ENCODE results near the gene ZNF441. TPM values are rescaled to one million over a fixed set of nuclear protein-coding genes. Genes with fewer than 3 reads are reported as not detected.
"Not testable (repeated sequence)": the region's sequence is repeated elsewhere in the genome, so short reads cannot be mapped to it uniquely, and the experiment has no call there.

ZNF441 gene
- polyA plus RNA-seq, 1 experiment: 3.4 TPM

DNA sequence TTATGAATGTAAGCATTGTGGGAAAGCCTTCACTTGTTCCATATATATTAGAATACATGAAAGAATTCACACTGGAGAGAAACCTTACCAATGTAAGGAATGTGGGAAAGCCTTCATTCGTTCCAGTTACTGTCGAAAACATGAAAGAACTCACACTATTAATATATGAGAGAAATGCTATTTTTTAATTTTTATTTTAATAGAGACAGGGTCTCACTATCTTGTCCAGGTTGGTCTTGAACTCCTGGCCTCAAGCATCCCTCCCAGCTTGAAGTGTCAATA is 40.2 kb downstream of the ZNF441 start:
- no peaks in the 10 kb centered on the region for H3K27me3 ChIP-seq (ENCODE audit: control insufficient read depth, insufficient read depth, low read length)
- H3K4me3 ChIP-seq (ENCODE audit: low read depth, low read length): no peak overlapping the region
- POLR2A ChIA-PET: no interaction called here
- H3K36me3 ChIP-seq (ENCODE audit: control insufficient read depth, insufficient read depth, low read length): 0 out of 2 replicates have a peak, but pooled peaks cover 3% of the 10 kb centered on the region
- CTCF ChIA-PET: interaction anchor here (2.4 kb wide), 1 partner anchor 10 kb away, joined by 9 read pairs; no protein-coding TSS in a partner anchor
- no peak for DNase-seq (ENCODE audit: low read depth)
- TF ChIP-seq, protein P1, sequence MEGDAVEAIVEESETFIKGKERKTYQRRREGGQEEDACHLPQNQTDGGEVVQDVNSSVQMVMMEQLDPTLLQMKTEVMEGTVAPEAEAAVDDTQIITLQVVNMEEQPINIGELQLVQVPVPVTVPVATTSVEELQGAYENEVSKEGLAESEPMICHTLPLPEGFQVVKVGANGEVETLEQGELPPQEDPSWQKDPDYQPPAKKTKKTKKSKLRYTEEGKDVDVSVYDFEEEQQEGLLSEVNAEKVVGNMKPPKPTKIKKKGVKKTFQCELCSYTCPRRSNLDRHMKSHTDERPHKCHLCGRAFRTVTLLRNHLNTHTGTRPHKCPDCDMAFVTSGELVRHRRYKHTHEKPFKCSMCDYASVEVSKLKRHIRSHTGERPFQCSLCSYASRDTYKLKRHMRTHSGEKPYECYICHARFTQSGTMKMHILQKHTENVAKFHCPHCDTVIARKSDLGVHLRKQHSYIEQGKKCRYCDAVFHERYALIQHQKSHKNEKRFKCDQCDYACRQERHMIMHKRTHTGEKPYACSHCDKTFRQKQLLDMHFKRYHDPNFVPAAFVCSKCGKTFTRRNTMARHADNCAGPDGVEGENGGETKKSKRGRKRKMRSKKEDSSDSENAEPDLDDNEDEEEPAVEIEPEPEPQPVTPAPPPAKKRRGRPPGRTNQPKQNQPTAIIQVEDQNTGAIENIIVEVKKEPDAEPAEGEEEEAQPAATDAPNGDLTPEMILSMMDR (IDR thresholded peaks at IDR 0.05; ENCODE audit: insufficient read depth, low read depth, low read length): no peak

DNA sequence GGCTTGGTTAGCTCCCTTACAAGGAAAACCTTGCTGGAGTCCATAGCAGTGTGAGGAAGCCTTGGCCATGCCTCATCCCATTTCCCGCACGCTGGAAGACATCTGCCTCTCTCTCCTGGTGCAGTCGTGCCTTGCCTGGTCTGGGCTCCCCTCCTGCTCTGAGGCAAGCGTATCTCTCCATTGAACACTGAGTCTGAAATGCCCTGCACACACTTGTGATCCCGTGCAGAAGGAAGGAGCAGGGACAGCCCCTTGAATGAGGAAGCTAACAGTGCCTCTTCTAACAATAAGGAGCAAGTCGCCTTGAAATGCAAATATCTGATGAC is 46.9 kb downstream of the ZNF441 start:
- no peak for DNase-seq (ENCODE audit: low read depth)
- H3K4me3 ChIP-seq (ENCODE audit: low read depth, low read length): peak overlapping the region; percentile 59
- POLR2A ChIA-PET: interaction anchor here (0.5 kb wide), 1 partner anchor 338 kb away, joined by 5 read pairs; no protein-coding TSS in a partner anchor

GRCh38 chr19:11814029-11814699 is 47.4 kb downstream of the ZNF441 start, which contains the start of gene ZNF440:
Gene ZNF440 (plus strand): TSS chr19:11814273. CDS start chr19:11814448, 175 bp downstream.
- H3K27me3 ChIP-seq (ENCODE audit: control insufficient read depth, insufficient read depth, low read length): no peaks in the 10 kb centered on the region
- no peaks in the 10 kb centered on the region for H3K36me3 ChIP-seq (ENCODE audit: control insufficient read depth, insufficient read depth, low read length)
- peak within 1 kb of the TSS; percentile 59 for H3K4me3 ChIP-seq (ENCODE audit: low read depth, low read length)
- TF ChIP-seq, protein P1 (IDR thresholded peaks at IDR 0.05; ENCODE audit: insufficient read depth, low read depth, low read length): no peak
- peak; percentile 71 for DNase-seq (ENCODE audit: low read depth)
- ChIA-PET CTCF (interaction anchor here (0.9 to 7.8 kb wide), 3 partner anchors 16 to 45 kb away, joined by 3 to 53 read pairs (median 3); partner anchors contain the start of gene ZNF491), POLR2A (no interaction called here)

More for the DNA sequence above, 46.9 kb downstream of the ZNF441 start:
- CTCF ChIA-PET: interaction anchor here (0.8 to 7.8 kb wide), 5 partner anchors 9 to 154 kb away, joined by 3 to 53 read pairs (median 3); partner anchors contain the start of gene ZNF491
- Histone ChIP-seq H3K36me3 (ENCODE audit: control insufficient read depth, insufficient read depth, low read length) (no peaks in the 10 kb centered on the region), H3K27me3 (ENCODE audit: control insufficient read depth, insufficient read depth, low read length) (no peaks in the 10 kb centered on the region)
- TF ChIP-seq, protein P1 (IDR thresholded peaks at IDR 0.05; ENCODE audit: insufficient read depth, low read depth, low read length): no peak

DNA sequence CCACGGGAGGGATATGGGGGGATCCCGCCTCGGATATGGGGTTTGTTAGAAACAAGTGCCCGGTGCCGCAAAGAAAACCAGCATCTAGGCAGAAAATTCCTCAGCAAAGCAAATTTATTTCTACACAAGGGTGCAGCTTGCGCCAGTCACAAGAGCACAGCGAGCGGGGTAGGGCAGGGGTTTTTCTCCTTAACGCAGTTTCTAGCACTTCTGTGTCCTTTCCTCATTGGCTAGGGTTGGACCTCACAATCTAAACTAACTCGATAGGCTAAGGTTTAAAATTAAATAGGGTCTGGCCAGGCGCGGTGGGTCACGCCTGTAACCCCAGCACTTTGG is 47.9 kb downstream of the ZNF441 start:
- ChIA-PET POLR2A (no interaction called here), CTCF (interaction anchor here (0.9 to 7.8 kb wide), 4 partner anchors 16 to 127 kb away, joined by 3 to 53 read pairs (median 4); partner anchors contain the start of gene ZNF491)
- no peak for DNase-seq (ENCODE audit: low read depth)

GRCh38 chr19:11821474-11822109 is 54.8 kb downstream of the ZNF441 start:
- DNase-seq (ENCODE audit: low read depth): no peak
- no peaks in the 10 kb centered on the region; the same call in 1 of the 2 replicates for H3K36me3 ChIP-seq (ENCODE audit: control insufficient read depth, insufficient read depth, low read length)
- ChIA-PET POLR2A (no interaction called here), CTCF (no interaction called here)
- no peaks in the 10 kb centered on the region for H3K27me3 ChIP-seq (ENCODE audit: control insufficient read depth, insufficient read depth, low read length)
- TF ChIP-seq, protein P1 (IDR thresholded peaks at IDR 0.05; ENCODE audit: insufficient read depth, low read depth, low read length): no peak
- no peak overlapping the region for H3K4me3 ChIP-seq (ENCODE audit: low read depth, low read length)

More for the DNA sequence above, 47.9 kb downstream of the ZNF441 start:
- peak overlapping the region; percentile 59 for H3K4me3 ChIP-seq (ENCODE audit: low read depth, low read length)
- no peaks in the 10 kb centered on the region for H3K36me3 ChIP-seq (ENCODE audit: control insufficient read depth, insufficient read depth, low read length)
- TF ChIP-seq, protein P1 (IDR thresholded peaks at IDR 0.05; ENCODE audit: insufficient read depth, low read depth, low read length): no peak
- H3K27me3 ChIP-seq (ENCODE audit: control insufficient read depth, insufficient read depth, low read length): no peaks in the 10 kb centered on the region

DNA sequence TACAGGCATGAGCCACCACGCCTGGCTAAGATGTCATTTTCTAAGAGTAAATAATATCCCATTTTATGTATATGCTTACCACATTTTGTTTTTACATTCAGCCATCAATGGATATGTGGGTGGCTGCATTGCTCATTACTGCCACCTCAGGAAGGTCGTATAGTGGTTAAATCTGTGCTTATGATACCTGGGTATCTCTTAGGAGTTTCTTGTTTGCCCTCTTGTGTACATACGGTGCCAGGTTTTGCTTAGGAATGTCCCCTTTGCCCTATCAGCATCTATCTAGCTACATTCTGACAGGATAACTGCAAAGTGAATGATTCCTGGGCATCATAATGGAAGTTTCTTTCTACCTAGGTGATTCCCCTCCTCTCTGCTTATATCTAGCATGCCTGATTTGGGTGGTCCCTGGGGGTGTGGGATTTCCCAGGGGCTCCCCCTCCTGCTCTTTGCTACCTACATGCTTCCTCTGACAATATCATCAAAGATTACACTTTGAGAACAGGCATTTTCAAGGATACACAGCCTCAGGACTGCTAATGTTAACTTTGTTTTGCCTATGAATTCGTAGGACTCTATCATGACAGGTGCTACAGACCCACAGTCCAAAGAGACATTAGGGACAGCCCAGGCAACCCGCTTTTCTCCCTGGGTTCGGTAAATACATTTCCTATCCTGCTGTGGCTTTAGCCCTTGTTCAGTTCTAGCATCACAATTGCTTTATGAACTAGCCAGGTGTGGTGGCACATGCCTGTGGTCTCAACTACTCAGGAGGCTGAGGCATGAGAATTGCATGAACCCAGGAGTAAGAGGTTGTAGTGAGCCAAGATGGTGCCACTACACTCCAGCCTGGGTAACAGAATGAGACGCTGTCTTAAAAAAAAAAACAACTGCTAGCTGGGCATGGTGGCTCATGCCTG is 62.4 kb downstream of the ZNF441 start:
- CTCF ChIA-PET; POLR2A ChIA-PET; DNase-seq (ENCODE audit: low read depth); H3K4me3 ChIP-seq (ENCODE audit: low read depth, low read length); H3K36me3 ChIP-seq (ENCODE audit: control insufficient read depth, insufficient read depth, low read length); H3K27me3 ChIP-seq (ENCODE audit: control insufficient read depth, insufficient read depth, low read length): not testable (repeated sequence)

All from BJ (cell line).